ENCODE measurements around the gene CCR5. TPM values are rescaled to one million over a fixed set of nuclear protein-coding genes. Genes with fewer than 3 reads are reported as not detected.
"Not testable (repeated sequence)": the region's sequence is repeated elsewhere in the genome, so short reads cannot be mapped to it uniquely, and the experiment has no call there.

The CCR5 gene
- under 1 TPM in 4 of 8 experiments, not detected in 4; 0.09 to 0.81 (median 0.40) TPM for total RNA-seq

GRCh38 chr3:46370839-46371518 is at the start of gene CCR5:
Gene CCR5 (plus strand): TSS chr3:46370946. CDS start chr3:46372903, 1,957 bp downstream.
- Histone ChIP-seq H3K4me3 (no peak within 1 kb of the TSS), H3K27ac (no peak within 1 kb of the TSS), H3K4me1 (replicated peaks in 1 of 2) (no peaks in the 10 kb centered on the region)
- 27 to 74% (median 49%) methylated on average over 2 to 5 of the region's 5 CpGs for whole genome bisulfite sequencing, 10 experiments
- in situ Hi-C loops (cut with MboI; ENCODE audit: low pct_unique_long_range_greater_than_20kb in 2 of 9, low sequenced_read_pairs in 9 of 9, unreplicated experiment in 9 of 9) = loop anchor here in 2 of 9 experiments (10.0 to 25.0 kb wide), 3 partner anchors 284 to 434 kb away; partner anchors contain the start of gene CXCR6 (in 1 of the 2)
- ATAC-seq (replicated peaks in 6 of 8) = no peak

GRCh38 chr3:46321461-46322104 is 49.2 kb upstream of the CCR5 start:
- in situ Hi-C loops (cut with MboI; ENCODE audit: low pct_unique_long_range_greater_than_20kb in 2 of 9, low sequenced_read_pairs in 9 of 9, unreplicated experiment in 9 of 9) = no loop called here
- Histone ChIP-seq H3K27ac (no peak overlapping the region), H3K4me1 (replicated peaks in 1 of 2) (no peaks in the 10 kb centered on the region), H3K4me3 (no peak overlapping the region)
- ATAC-seq (replicated peaks in 6 of 8) = no peak
- 29 to 86% (median 33%) methylated on average over 1 of the region's 1 CpG; no CpG with 5 or more reads in 6 of the 10 experiments for WGBS, 10 experiments

GRCh38 chr3:46324036-46324435 is 46.7 kb upstream of the CCR5 start:
- in situ Hi-C loops (cut with MboI; ENCODE audit: low pct_unique_long_range_greater_than_20kb in 2 of 9, low sequenced_read_pairs in 9 of 9, unreplicated experiment in 9 of 9) = no loop called here
- ATAC-seq (replicated peaks in 6 of 8) = peak in 1 of 8 experiments; percentile 46
- H3K4me1 ChIP-seq (replicated peaks in 1 of 2) = no peaks in the 10 kb centered on the region
- H3K4me3 ChIP-seq = no peak overlapping the region
- no peak overlapping the region for H3K27ac ChIP-seq
- 18 to 60% (median 38%) methylated on average over 1 to 2 of the region's 2 CpGs; no CpG with 5 or more reads in 2 of the 10 experiments for WGBS, 10 experiments

GRCh38 chr3:46325645-46326300 is 45.0 kb upstream of the CCR5 start:
- H3K4me1 ChIP-seq (replicated peaks in 1 of 2) = no peaks in the 10 kb centered on the region
- H3K4me3 ChIP-seq = no peak overlapping the region
- no peak for ATAC-seq (replicated peaks in 6 of 8)
- in situ Hi-C loops (cut with MboI; ENCODE audit: low pct_unique_long_range_greater_than_20kb in 2 of 9, low sequenced_read_pairs in 9 of 9, unreplicated experiment in 9 of 9) = no loop called here
- WGBS, 10 experiments = 40 to 80% (median 50%) methylated on average over 1 of the region's 1 CpG; no CpG with 5 or more reads in 7 of the 10 experiments
- no peak overlapping the region for H3K27ac ChIP-seq

GRCh38 chr3:46330676-46331075 is 40.1 kb upstream of the CCR5 start:
- H3K27ac ChIP-seq; H3K4me3 ChIP-seq; ATAC-seq (replicated peaks in 6 of 8); in situ Hi-C loops (cut with MboI; ENCODE audit: low pct_unique_long_range_greater_than_20kb in 2 of 9, low sequenced_read_pairs in 9 of 9, unreplicated experiment in 9 of 9); H3K4me1 ChIP-seq (replicated peaks in 1 of 2): not testable (repeated sequence)
- 83 to 100% (median 95%) methylated on average over 2 to 3 of the region's 3 CpGs; no CpG with 5 or more reads in 5 of the 10 experiments for WGBS, 10 experiments

GRCh38 chr3:46334741-46335478 is 35.8 kb upstream of the CCR5 start:
- Histone ChIP-seq H3K4me1 (replicated peaks in 1 of 2) (no peaks in the 10 kb centered on the region), H3K4me3 (no peak overlapping the region), H3K27ac (no peak overlapping the region)
- in situ Hi-C loops (cut with MboI; ENCODE audit: low pct_unique_long_range_greater_than_20kb in 2 of 9, low sequenced_read_pairs in 9 of 9, unreplicated experiment in 9 of 9) = no loop called here
- ATAC-seq (replicated peaks in 6 of 8) = peak in 2 of 8 experiments; percentile 83 to 92
- 0 to 100% (median 46%) methylated on average over 1 to 4 of the region's 4 CpGs; no CpG with 5 or more reads in 2 of the 10 experiments for WGBS, 10 experiments

- H3K4me3 ChIP-seq = no peak overlapping the region
- in situ Hi-C loops (cut with MboI; ENCODE audit: low pct_unique_long_range_greater_than_20kb in 2 of 9, low sequenced_read_pairs in 9 of 9, unreplicated experiment in 9 of 9) = no loop called here
- WGBS, 10 experiments = 19 to 80% (median 47%) methylated on average over 1 to 3 of the region's 3 CpGs
- no peak for ATAC-seq (replicated peaks in 6 of 8)
- H3K4me1 ChIP-seq (replicated peaks in 1 of 2) = no peaks in the 10 kb centered on the region
- H3K27ac ChIP-seq = no peak overlapping the region
These were observed 35.2 kb upstream of the CCR5 start for GRCh38 chr3:46335541-46335940.

GRCh38 chr3:46337911-46338310 is 32.8 kb upstream of the CCR5 start:
- Histone ChIP-seq H3K4me1 (replicated peaks in 1 of 2) (no peaks in the 10 kb centered on the region), H3K4me3 (no peak overlapping the region), H3K27ac (no peak overlapping the region)
- in situ Hi-C loops (cut with MboI; ENCODE audit: low pct_unique_long_range_greater_than_20kb in 2 of 9, low sequenced_read_pairs in 9 of 9, unreplicated experiment in 9 of 9) = no loop called here
- ATAC-seq (replicated peaks in 6 of 8) = no peak

GRCh38 chr3:46338840-46339239 is 31.9 kb upstream of the CCR5 start:
- no peaks in the 10 kb centered on the region for H3K4me1 ChIP-seq (replicated peaks in 1 of 2)
- in situ Hi-C loops (cut with MboI; ENCODE audit: low pct_unique_long_range_greater_than_20kb in 2 of 9, low sequenced_read_pairs in 9 of 9, unreplicated experiment in 9 of 9) = no loop called here
- H3K4me3 ChIP-seq = no peak overlapping the region
- no peak for ATAC-seq (replicated peaks in 6 of 8)
- H3K27ac ChIP-seq = no peak overlapping the region
- 17 to 88% methylated on average over 1 of the region's 1 CpG; no CpG with 5 or more reads in 8 of the 10 experiments for WGBS, 10 experiments

GRCh38 chr3:46344476-46344875 is 26.3 kb upstream of the CCR5 start:
- ATAC-seq (replicated peaks in 6 of 8) = no peak
- no peaks in the 10 kb centered on the region for H3K4me1 ChIP-seq (replicated peaks in 1 of 2)
- no peak overlapping the region for H3K27ac ChIP-seq
- 0 to 90% (median 60%) methylated on average over 1 to 4 of the region's 4 CpGs; no CpG with 5 or more reads in 1 of the 10 experiments for WGBS, 10 experiments
- in situ Hi-C loops (cut with MboI; ENCODE audit: low pct_unique_long_range_greater_than_20kb in 2 of 9, low sequenced_read_pairs in 9 of 9, unreplicated experiment in 9 of 9) = no loop called here
- H3K4me3 ChIP-seq = no peak overlapping the region

- Histone ChIP-seq H3K27ac (no peak overlapping the region), H3K4me3 (no peak overlapping the region), H3K4me1 (replicated peaks in 1 of 2) (no peaks in the 10 kb centered on the region)
- WGBS, 10 experiments = 7 to 100% (median 83%) methylated on average over 1 to 3 of the region's 3 CpGs; no CpG with 5 or more reads in 2 of the 10 experiments
- in situ Hi-C loops (cut with MboI; ENCODE audit: low pct_unique_long_range_greater_than_20kb in 2 of 9, low sequenced_read_pairs in 9 of 9, unreplicated experiment in 9 of 9) = no loop called here
- ATAC-seq (replicated peaks in 6 of 8) = no peak
These were observed 21.8 kb upstream of the CCR5 start for GRCh38 chr3:46348823-46349482.

- in situ Hi-C loops (cut with MboI; ENCODE audit: low pct_unique_long_range_greater_than_20kb in 2 of 9, low sequenced_read_pairs in 9 of 9, unreplicated experiment in 9 of 9) = loop anchor here in 2 of 9 experiments (25.0 kb wide), 2 partner anchors 262 to 412 kb away; partner anchors contain the start of gene CXCR6 (in 1 of the 2)
- ATAC-seq (replicated peaks in 6 of 8) = no peak
- no peaks in the 10 kb centered on the region for H3K4me1 ChIP-seq (replicated peaks in 1 of 2)
- no peak overlapping the region for H3K4me3 ChIP-seq
- WGBS, 10 experiments = 7 to 69% (median 45%) methylated on average over 1 to 2 of the region's 2 CpGs; no CpG with 5 or more reads in 1 of the 10 experiments
- H3K27ac ChIP-seq = no peak overlapping the region
These were observed 21.1 kb upstream of the CCR5 start for GRCh38 chr3:46349484-46350261.

Data from motor neuron (in vitro differentiated cells).